GM12891 (cell line): ENCODE results near the gene C16orf86.

Experiments
- DNase-seq: peaks from one replicate; pipeline ENCODE4 v3.0.0; 2011; ENCODE audit warnings: low spot score; ENCODE audit not compliant: insufficient read length
- FAIRE-seq: peaks from 2 replicates; lab custom pipeline; 2011; peaks lifted over from hg19 to GRCh38; lab: Jason Lieb, UNC
- PAX5 ChIP-seq: IDR thresholded peaks from 2 replicates; pipeline ENCODE4 v1.6.1; 2011; ENCODE audit warnings: low read length, moderate library complexity, mild to moderate bottlenecking; ENCODE audit not compliant: insufficient read depth, severe bottlenecking
- POLR2A ChIP-seq: IDR thresholded peaks from 2 replicates; pipeline ENCODE4 v1.6.1; 2011; ENCODE audit warnings: low read depth, low read length, control low read depth
- POLR2AphosphoS5 ChIP-seq: IDR thresholded peaks from 2 replicates; pipeline ENCODE4 v1.6.1; 2011; ENCODE audit warnings: low read depth, low read length, control low read depth
- POU2F2 ChIP-seq: IDR thresholded peaks from 2 replicates; pipeline ENCODE4 v1.6.1; 2011; ENCODE audit warnings: low read depth, mild to moderate bottlenecking, control low read depth, low read length, moderate library complexity
- SPI1 ChIP-seq: IDR thresholded peaks from 2 replicates; pipeline ENCODE4 v1.6.1; 2011; ENCODE audit warnings: low read depth, low read length, control low read depth
- TAF1 ChIP-seq: IDR thresholded peaks from 2 replicates; pipeline ENCODE4 v1.6.1; 2011; ENCODE audit warnings: low read depth, low read length, control low read depth

C16orf86 gene

GRCh38 chr16:67713647-67714273 lies 47.1 kb downstream of the C16orf86 start:
- TF ChIP-seq PAX5 = no peak
- no peak for TF ChIP-seq TAF1
- TF ChIP-seq POLR2AphosphoS5 = no peak
- TF ChIP-seq POU2F2 = no peak
- no peak for TF ChIP-seq POLR2A
- FAIRE-seq (no peak), DNase-seq (no peak)

- DNase-seq (no peak), FAIRE-seq (no peak)
- TF ChIP-seq POU2F2 (no peak), SPI1 (peak; percentile 71)
Measured at GRCh38 chr16:67714522-67714921, 47.9 kb downstream of the C16orf86 start.

GRCh38 chr16:67716097-67716496 lies 49.5 kb downstream of the C16orf86 start:
- DNase-seq (no peak), FAIRE-seq (no peak)
- TF ChIP-seq POU2F2 (no peak), POLR2A (no peak), SPI1 (no peak), TAF1 (no peak), POLR2AphosphoS5 (no peak), PAX5 (no peak)
